HCT116 (cell line): ENCODE data around the gene GNG2. TPM values are rescaled to one million over a fixed set of nuclear protein-coding genes. Genes with fewer than 3 reads are reported as not detected.

Source experiments
- ATAC-seq: fragments of 200-7000 bp; cut with Tn5 transposase; 2 replicates; pipeline ENCODE4 v1.9.1; 2020; ENCODE audit warnings: mild to moderate bottlenecking, moderate library complexity
- BruUV-seq: library from RNA; stranded (reverse); fragments of 400-500 nt; replicated peaks from 2 replicates; lab custom pipeline; 2021; lab: Mats Ljungman, UMichigan
- CTCF ChIA-PET: fragments of 300-600 bp; sonication (Branson Sonifier 250); formaldehyde crosslinking; loops from one replicate; lab custom pipeline; 2021; ENCODE audit warnings: antibody characterized with exemption; lab: Charles Lee
- POLR2A ChIA-PET: fragments of 300-600, 350-600 bp; sonication (Branson Sonifier 250); formaldehyde crosslinking; loops from one replicate; lab custom pipeline; 2021; ENCODE audit warnings: antibody characterized with exemption; lab: Charles Lee
- RAD21 ChIA-PET, 2 experiments: fragments of 300-600 bp; sonication (Branson Sonifier 250); formaldehyde crosslinking; loops; one replicate each; lab custom pipeline; 2023; ENCODE audit warnings: low total read pairs in 2 of 2; ENCODE audit not compliant: uncharacterized antibody in 2 of 2, unreplicated experiment in 2 of 2, low non-redundant PET in 1 of 2; lab: Charles Lee
- DNase-seq: peaks from one replicate; pipeline ENCODE4 v3.0.0-alpha.2; 2010; ENCODE audit warnings: low read depth, low spot score
- H2AFZ ChIP-seq: fragments of 200-600 bp; shearing (Covaris generic), sonication (generic); 2 replicates; pipeline ENCODE4 v1.6.1; 2017; ENCODE audit warnings: low read depth, mixed run types, mixed read lengths, antibody characterized with exemption, low read length; ENCODE audit not compliant: poor library complexity, severe bottlenecking
- H3K27ac ChIP-seq: 2 replicates; pipeline ENCODE4 v1.5.1; 2012; ENCODE audit warnings: low read depth, low read length
- H3K27me3 ChIP-seq: fragments of 200-600 bp; sonication (generic); 2 replicates; pipeline ENCODE4 v1.6.1; 2016; ENCODE audit warnings: mixed run types, low read length, mixed read lengths; ENCODE audit not compliant: insufficient read depth
- H3K36me3 ChIP-seq, 2 experiments: fragments of 200-500 bp in 1 of 2; fragments of 200-600 bp in 1 of 2; sonication (Bioruptor generic) in 1 of 2; sonication (generic) in 1 of 2; 2 replicates each; pipeline versions ENCODE4 v1.5.1 to v1.6.1; 2014 to 2016; ENCODE audit warnings: low read length in 2 of 2, inconsistent platforms in 1 of 2, mixed read lengths in 1 of 2, mixed run types in 1 of 2; ENCODE audit not compliant: insufficient read depth in 2 of 2, control insufficient read depth in 1 of 2
- H3K4me1 ChIP-seq, 2 experiments: fragments of 200-600 bp in 1 of 2; sonication (generic) in 1 of 2; 2 replicates each; pipeline versions ENCODE4 v1.5.1 to v1.6.1; 2012 to 2017; ENCODE audit warnings: low read length in 2 of 2, inconsistent platforms in 1 of 2, mild to moderate bottlenecking in 1 of 2, mixed read lengths in 1 of 2, mixed run types in 1 of 2, moderate library complexity in 1 of 2; ENCODE audit not compliant: insufficient read depth in 2 of 2, control insufficient read depth in 1 of 2
- H3K4me2 ChIP-seq: fragments of 200-600 bp; sonication (generic); 2 replicates; pipeline ENCODE4 v1.6.1; 2017; ENCODE audit warnings: mixed run types, low read length, mixed read lengths
- H3K4me3 ChIP-seq, 2 experiments: fragments of 200-600 bp in 1 of 2; sonication (generic) in 1 of 2; replicated peaks in 1 of 2; 2 replicates each; pipeline ENCODE4 v1.5.1; 2011 to 2016; ENCODE audit warnings: low read length in 2 of 2, control low read depth in 1 of 2, low read depth in 1 of 2, mild to moderate bottlenecking in 1 of 2, mixed read lengths in 1 of 2, mixed run types in 1 of 2
- H3K79me2 ChIP-seq: fragments of 200-600 bp; sonication (generic); 2 replicates; pipeline ENCODE4 v1.6.1; 2017; ENCODE audit warnings: mild to moderate bottlenecking, mixed run types, low read length, moderate library complexity, mixed read lengths; ENCODE audit not compliant: insufficient read depth
- H3K9ac ChIP-seq: fragments of 200-600 bp; sonication (generic); 2 replicates; pipeline ENCODE4 v1.6.1; 2016; ENCODE audit warnings: low read length, mixed read lengths
- H3K9me2 ChIP-seq: fragments of 200-600 bp; sonication (generic), shearing (Covaris generic); 2 replicates; pipeline ENCODE4 v1.6.1; 2017; ENCODE audit warnings: mixed run types, mild to moderate bottlenecking, moderate library complexity; ENCODE audit not compliant: insufficient read depth
- H3K9me3 ChIP-seq, 2 experiments: fragments of 200-500 bp in 1 of 2; fragments of 200-600 bp in 1 of 2; sonication (Bioruptor generic) in 1 of 2; sonication (generic) in 1 of 2; 2 replicates each; pipeline ENCODE4 v1.6.1; 2014 to 2017; ENCODE audit warnings: low read length in 2 of 2, mixed read lengths in 2 of 2, inconsistent platforms in 1 of 2, low read depth in 1 of 2, mild to moderate bottlenecking in 1 of 2, mixed run types in 1 of 2, moderate library complexity in 1 of 2; ENCODE audit not compliant: control insufficient read depth in 1 of 2, insufficient read depth in 1 of 2
- H4K20me1 ChIP-seq: fragments of 200-600 bp; sonication (generic), shearing (Covaris generic); 2 replicates; pipeline ENCODE4 v1.6.1; 2017; ENCODE audit warnings: mixed run types, mild to moderate bottlenecking, moderate library complexity; ENCODE audit not compliant: insufficient read depth
- ATF3 ChIP-seq: IDR thresholded peaks from 2 replicates; pipeline ENCODE4 v1.6.1; 2012
- CBX3 ChIP-seq: IDR thresholded peaks from 2 replicates; pipeline ENCODE4 v1.6.1; 2012; ENCODE audit warnings: low read depth
- CEBPB ChIP-seq: IDR thresholded peaks from 2 replicates; pipeline ENCODE4 v1.6.1; 2012; ENCODE audit warnings: low read depth
- CTCF ChIP-seq, 3 experiments: fragments of 200-600 bp in 1 of 3; sonication (generic) in 1 of 3; IDR thresholded peaks in 2 of 3; conservative IDR thresholded peaks in 1 of 3; 2 replicates each; pipeline ENCODE4 v1.5.1; 2012 to 2017; ENCODE audit warnings: low read depth in 2 of 3, low read length in 2 of 3, antibody characterized with exemption in 1 of 3, borderline replicate concordance in 1 of 3, control low read depth in 1 of 3, mild to moderate bottlenecking in 1 of 3, mixed read lengths in 1 of 3, mixed run types in 1 of 3, moderate library complexity in 1 of 3; ENCODE audit not compliant: insufficient read depth in 1 of 3
- EGR1 ChIP-seq: IDR thresholded peaks from 2 replicates; pipeline ENCODE4 v1.6.1; 2012; ENCODE audit warnings: low read depth
- ELF1 ChIP-seq: IDR thresholded peaks from 2 replicates; pipeline ENCODE4 v1.6.1; 2012; ENCODE audit warnings: low read depth, borderline replicate concordance
- EZH2 ChIP-seq: fragments of 200-600 bp; sonication (generic); IDR thresholded peaks from 2 replicates; pipeline ENCODE4 v1.6.1; 2017; ENCODE audit warnings: antibody characterized with exemption, mixed run types
- EZH2phosphoT487 ChIP-seq: fragments of 200-600 bp; IDR thresholded peaks from 2 replicates; pipeline ENCODE4 v1.6.1; 2018; ENCODE audit warnings: antibody characterized with exemption, borderline replicate concordance
- JUND ChIP-seq: IDR thresholded peaks from 2 replicates; pipeline ENCODE4 v1.6.1; 2012
- POLR2AphosphoS5 ChIP-seq: IDR thresholded peaks from 2 replicates; pipeline ENCODE4 v1.6.1; 2011; ENCODE audit warnings: mild to moderate bottlenecking, low read depth, low read length, moderate library complexity
- RAD21 ChIP-seq: IDR thresholded peaks from 2 replicates; pipeline ENCODE4 v1.6.1; 2012; ENCODE audit warnings: low read depth, mild to moderate bottlenecking
- SIN3A ChIP-seq: IDR thresholded peaks from 2 replicates; pipeline ENCODE4 v1.6.1; 2012; ENCODE audit warnings: low read depth
- SP1 ChIP-seq: IDR thresholded peaks from 2 replicates; pipeline ENCODE4 v1.6.1; 2012; ENCODE audit warnings: low read depth
- SRF ChIP-seq: IDR thresholded peaks from 2 replicates; pipeline ENCODE4 v1.6.1; 2012; ENCODE audit warnings: low read depth
- TCF7L2 ChIP-seq: IDR thresholded peaks from 2 replicates; pipeline ENCODE4 v1.7.0; 2011; ENCODE audit warnings: borderline replicate concordance, inconsistent platforms; ENCODE audit not compliant: insufficient read depth, insufficient read length; ENCODE audit errors: extremely low read depth
- YY1 ChIP-seq: IDR thresholded peaks from 2 replicates; pipeline ENCODE4 v1.6.1; 2011; ENCODE audit warnings: low read length, low read depth, moderate library complexity, mild to moderate bottlenecking; ENCODE audit not compliant: insufficient replicate concordance; ENCODE audit errors: extremely low read depth
- ZFX ChIP-seq: fragments of 450-650 bp; IDR thresholded peaks from 2 replicates; pipeline ENCODE4 v1.6.1; 2017
- intact Hi-C: fragments of 100-400 bp; cut with micrococcal nuclease; formaldehyde crosslinking; loops from 2 replicates; pipeline ENCODE4 v1.10.0; 2022
- total RNA-seq: library from RNA; stranded (reverse); gene quantifications from one replicate; pipeline ENCODE4 v1.2.1, GENCODE V29; 2021; ENCODE audit not compliant: unreplicated experiment
- TF ChIP-seq, protein P1 (sequence below): IDR thresholded peaks from 2 replicates; pipeline ENCODE4 v1.6.1; 2011; ENCODE audit warnings: mild to moderate bottlenecking, low read length, moderate library complexity; ENCODE audit not compliant: insufficient replicate concordance; ENCODE audit errors: extremely low read depth

Gene GNG2
- total RNA-seq, 1 experiment from 2014 or later = 0.74 TPM

- CTCF ChIA-PET = no interaction called here
- Histone ChIP-seq H3K27ac (no peak overlapping the region), H3K36me3 (no peaks in the 10 kb centered on the region), H3K9ac (no peak overlapping the region)
- RAD21 ChIA-PET = no interaction called here
- POLR2A ChIA-PET = no interaction called here
- TF ChIP-seq, protein P1, sequence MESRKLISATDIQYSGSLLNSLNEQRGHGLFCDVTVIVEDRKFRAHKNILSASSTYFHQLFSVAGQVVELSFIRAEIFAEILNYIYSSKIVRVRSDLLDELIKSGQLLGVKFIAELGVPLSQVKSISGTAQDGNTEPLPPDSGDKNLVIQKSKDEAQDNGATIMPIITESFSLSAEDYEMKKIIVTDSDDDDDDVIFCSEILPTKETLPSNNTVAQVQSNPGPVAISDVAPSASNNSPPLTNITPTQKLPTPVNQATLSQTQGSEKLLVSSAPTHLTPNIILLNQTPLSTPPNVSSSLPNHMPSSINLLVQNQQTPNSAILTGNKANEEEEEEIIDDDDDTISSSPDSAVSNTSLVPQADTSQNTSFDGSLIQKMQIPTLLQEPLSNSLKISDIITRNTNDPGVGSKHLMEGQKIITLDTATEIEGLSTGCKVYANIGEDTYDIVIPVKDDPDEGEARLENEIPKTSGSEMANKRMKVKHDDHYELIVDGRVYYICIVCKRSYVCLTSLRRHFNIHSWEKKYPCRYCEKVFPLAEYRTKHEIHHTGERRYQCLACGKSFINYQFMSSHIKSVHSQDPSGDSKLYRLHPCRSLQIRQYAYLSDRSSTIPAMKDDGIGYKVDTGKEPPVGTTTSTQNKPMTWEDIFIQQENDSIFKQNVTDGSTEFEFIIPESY = no peak
- TF ChIP-seq RAD21 = no peak
- TF ChIP-seq TCF7L2 = no peak
- TF ChIP-seq SRF = no peak
- TF ChIP-seq YY1 = no peak
- TF ChIP-seq EZH2phosphoT487 = no peak
- TF ChIP-seq EZH2 = no peak
- TF ChIP-seq ZFX = no peak
- TF ChIP-seq EGR1 = no peak
- TF ChIP-seq CTCF (IDR thresholded peaks at IDR 0.05 in 2 of 3, conservative IDR thresholded peaks at IDR 0.05 in 1 of 3; ENCODE audit: borderline replicate concordance in 1 of 3, insufficient read depth in 1 of 3, low read depth in 2 of 3, low read length in 2 of 3) = no peak
- no peak for TF ChIP-seq ELF1
- no peak for TF ChIP-seq CBX3
- no peak for TF ChIP-seq SP1
- TF ChIP-seq CEBPB = no peak
- no peak for TF ChIP-seq SIN3A
- TF ChIP-seq POLR2AphosphoS5 = no peak
- no peak for TF ChIP-seq ATF3
- TF ChIP-seq JUND = no peak
- TF ChIP-seq, all 23 proteins: peak for 0
- no peak overlapping the region for H3K4me3 ChIP-seq
- ATAC-seq (no peak), DNase-seq (no peak)
- no peaks in the 10 kb centered on the region for H3K9me3 ChIP-seq
- H3K27me3 ChIP-seq = no peaks in the 10 kb centered on the region
- no peak overlapping the region for H3K4me2 ChIP-seq
- intact Hi-C loops = no loop called here
- no peak overlapping the region for H2AFZ ChIP-seq
- no peaks in the 10 kb centered on the region for H3K9me2 ChIP-seq
- no TSS peak for BruUV-seq
- H4K20me1 ChIP-seq = no peaks in the 10 kb centered on the region
- no peaks in the 10 kb centered on the region for H3K4me1 ChIP-seq
- no peaks in the 10 kb centered on the region for H3K79me2 ChIP-seq
Measured at GRCh38 chr14:51846631-51847488, 13.6 kb upstream of the GNG2 start.
